Mesothelial cell of epicardium (in vitro differentiated cells): ENCODE measurements around the gene FCRL6. TPM values are rescaled to one million over a fixed set of nuclear protein-coding genes. Genes with fewer than 3 reads are reported as not detected.

Source experiments
- DNase-seq, 2 experiments: peaks; one replicate each; pipeline ENCODE4 v3.0.0; 2021; ENCODE audit warnings: low spot score in 2 of 2; ENCODE audit not compliant: unreplicated experiment in 2 of 2
- H3K27ac Mint-ChIP-seq: 2 replicates; pipeline ENCODE4 v1.8.0; 2021; ENCODE audit warnings: mixed read lengths
- H3K27me3 Mint-ChIP-seq: 2 replicates; pipeline ENCODE4 v1.8.0; 2021; ENCODE audit warnings: low read depth, mixed read lengths
- H3K36me3 Mint-ChIP-seq: 2 replicates; pipeline ENCODE4 v1.8.0; 2021; ENCODE audit warnings: mixed read lengths
- H3K4me1 Mint-ChIP-seq: 2 replicates; pipeline ENCODE4 v1.8.0; 2021; ENCODE audit warnings: mixed read lengths
- H3K4me3 Mint-ChIP-seq: 2 replicates; pipeline ENCODE4 v1.8.0; 2021; ENCODE audit warnings: mild to moderate bottlenecking, moderate library complexity, mixed read lengths
- H3K9me3 Mint-ChIP-seq: 2 replicates; pipeline ENCODE4 v1.8.0; 2021; ENCODE audit warnings: mixed read lengths
- CTCF ChIP-seq: fragments of 200-600 bp; sonication (generic); IDR thresholded peaks from one replicate; pipeline ENCODE4 v1.5.0; 2021; ENCODE audit warnings: antibody characterized with exemption; ENCODE audit not compliant: unreplicated experiment
- total RNA-seq: library from RNA; stranded (reverse); gene quantifications from 3 replicates; pipeline ENCODE4 v1.2.1, GENCODE V29; 2021

The FCRL6 gene
- total RNA-seq, 1 donor from 2014 or later: 0.60 TPM

GRCh38 chr1:159857889-159858288, 55.7 kb downstream of the FCRL6 start:
- no peak for TF ChIP-seq CTCF
- no peaks in the 10 kb centered on the region for H3K9me3 Mint-ChIP-seq
- H3K27me3 Mint-ChIP-seq: peaks cover 10% of the 10 kb centered on the region
- no peak for DNase-seq
- no peak overlapping the region for H3K27ac Mint-ChIP-seq
- H3K36me3 Mint-ChIP-seq: no peaks in the 10 kb centered on the region
- H3K4me1 Mint-ChIP-seq: peaks cover 19% of the 10 kb centered on the region
- no peak overlapping the region for H3K4me3 Mint-ChIP-seq

- H3K4me3 Mint-ChIP-seq: no peak overlapping the region
- DNase-seq: no peak
- H3K9me3 Mint-ChIP-seq: no peaks in the 10 kb centered on the region
- no peak overlapping the region for H3K27ac Mint-ChIP-seq
- H3K27me3 Mint-ChIP-seq: peaks cover 10% of the 10 kb centered on the region
- H3K36me3 Mint-ChIP-seq: no peaks in the 10 kb centered on the region
- no peak for TF ChIP-seq CTCF
- H3K4me1 Mint-ChIP-seq: peaks cover 7% of the 10 kb centered on the region
Measured at GRCh38 chr1:159859767-159860322, 57.7 kb downstream of the FCRL6 start.

GRCh38 chr1:159860456-159860855, 58.3 kb downstream of the FCRL6 start:
- TF ChIP-seq CTCF: no peak
- no peak for DNase-seq
- peaks cover 10% of the 10 kb centered on the region for H3K27me3 Mint-ChIP-seq
- H3K27ac Mint-ChIP-seq: no peak overlapping the region
- H3K4me1 Mint-ChIP-seq: peaks cover 3% of the 10 kb centered on the region
- H3K36me3 Mint-ChIP-seq: no peaks in the 10 kb centered on the region
- no peaks in the 10 kb centered on the region for H3K9me3 Mint-ChIP-seq
- H3K4me3 Mint-ChIP-seq: no peak overlapping the region

GRCh38 chr1:159861218-159861617, 59.1 kb downstream of the FCRL6 start:
- Mint-ChIP-seq H3K27ac (no peak overlapping the region), H3K9me3 (no peaks in the 10 kb centered on the region), H3K36me3 (no peaks in the 10 kb centered on the region), H3K4me1 (peaks cover 3% of the 10 kb centered on the region), H3K4me3 (no peak overlapping the region), H3K27me3 (peaks cover 11% of the 10 kb centered on the region)
- DNase-seq: no peak
- TF ChIP-seq CTCF: no peak

- Mint-ChIP-seq H3K36me3 (no peaks in the 10 kb centered on the region), H3K27me3 (peaks cover 11% of the 10 kb centered on the region), H3K9me3 (no peaks in the 10 kb centered on the region), H3K4me3 (no peak overlapping the region), H3K4me1 (peaks cover 5% of the 10 kb centered on the region), H3K27ac (no peak overlapping the region)
- no peak for DNase-seq
- TF ChIP-seq CTCF: no peak
Measured at GRCh38 chr1:159862031-159862430, 59.9 kb downstream of the FCRL6 start.

GRCh38 chr1:159862557-159862956, 60.4 kb downstream of the FCRL6 start, which contains the start of gene VSIG8:
TSS of gene VSIG8 (minus strand) at chr1:159862657. CDS start at chr1:159862521, 136 bp downstream.
- TF ChIP-seq CTCF: no peak
- DNase-seq: no peak
- no peak within 1 kb of the TSS for H3K27ac Mint-ChIP-seq
- H3K36me3 Mint-ChIP-seq: no peaks in the 10 kb centered on the region
- H3K4me1 Mint-ChIP-seq: peaks cover 9% of the 10 kb centered on the region
- peaks cover 11% of the 10 kb centered on the region for H3K27me3 Mint-ChIP-seq
- no peak within 1 kb of the TSS for H3K4me3 Mint-ChIP-seq
- H3K9me3 Mint-ChIP-seq: no peaks in the 10 kb centered on the region
